Keratinocyte (primary cell): ENCODE measurements around the gene RASGRF2. TPM values are rescaled to one million over a fixed set of nuclear protein-coding genes. Genes with fewer than 3 reads are reported as not detected.

Experiments used
- DNase-seq: peaks from one replicate; pipeline ENCODE4 v3.0.0-alpha.2; 2011; ENCODE audit warnings: low read depth, missing footprints, low spot score
- FAIRE-seq: peaks from 2 replicates; lab custom pipeline; 2011; peaks lifted over from hg19 to GRCh38; lab: Jason Lieb, UNC
- H2AFZ ChIP-seq: 2 replicates; pipeline ENCODE4 v1.6.0; 2012; ENCODE audit warnings: low read length, control low read depth, inconsistent platforms; ENCODE audit not compliant: control insufficient read depth
- H3K27ac ChIP-seq: 2 replicates; pipeline ENCODE4 v1.5.1; 2011; ENCODE audit warnings: low read length; ENCODE audit not compliant: control insufficient read depth, insufficient read depth
- H3K27me3 ChIP-seq: 3 replicates; pipeline ENCODE4 v1.6.0; 2011; ENCODE audit warnings: low read length; ENCODE audit not compliant: control insufficient read depth, insufficient read depth; ENCODE audit errors: extremely low read depth
- H3K36me3 ChIP-seq, 2 experiments: 2 replicates in 1 of 2; 3 replicates in 1 of 2; pipeline ENCODE4 v1.5.1; 2011; ENCODE audit warnings: low read length in 2 of 2, mild to moderate bottlenecking in 1 of 2; ENCODE audit not compliant: control insufficient read depth in 2 of 2, insufficient read depth in 2 of 2; ENCODE audit errors: extremely low read depth in 1 of 2
- H3K4me1 ChIP-seq: 3 replicates; pipeline ENCODE4 v1.5.1; 2011; ENCODE audit warnings: low read length; ENCODE audit not compliant: control insufficient read depth, insufficient read depth; ENCODE audit errors: extremely low read depth
- H3K4me2 ChIP-seq: 3 replicates; pipeline ENCODE4 v1.6.0; 2011; ENCODE audit warnings: low read depth, low read length; ENCODE audit not compliant: control insufficient read depth, insufficient read depth; ENCODE audit errors: extremely low read depth
- H3K4me3 ChIP-seq, 3 experiments: fragments of 200-600 bp in 1 of 3; sonication (generic) in 1 of 3; 2 replicates in 2 of 3; 3 replicates in 1 of 3; pipeline ENCODE4 v1.5.1; 2011 to 2016; ENCODE audit warnings: low read length in 3 of 3, mild to moderate bottlenecking in 3 of 3, control low read depth in 2 of 3, inconsistent platforms in 1 of 3, low read depth in 1 of 3, mixed read lengths in 1 of 3, mixed run types in 1 of 3, moderate library complexity in 1 of 3; ENCODE audit not compliant: control insufficient read depth in 2 of 3, insufficient read depth in 2 of 3; ENCODE audit errors: extremely low read depth in 1 of 3
- H3K79me2 ChIP-seq: 2 replicates; pipeline ENCODE4 v1.6.0; 2012; ENCODE audit warnings: low read length; ENCODE audit not compliant: control insufficient read depth, insufficient read depth
- H3K9ac ChIP-seq: 3 replicates; pipeline ENCODE4 v1.6.0; 2011; ENCODE audit warnings: low read length; ENCODE audit not compliant: control insufficient read depth, insufficient read depth; ENCODE audit errors: extremely low read depth
- H3K9me1 ChIP-seq: 3 replicates; pipeline ENCODE4 v1.6.0; 2011; ENCODE audit warnings: low read length; ENCODE audit not compliant: control insufficient read depth, insufficient read depth; ENCODE audit errors: extremely low read depth
- H3K9me3 ChIP-seq: 2 replicates; pipeline ENCODE4 v1.5.1; 2012; ENCODE audit warnings: low read depth, low read length; ENCODE audit not compliant: control insufficient read depth
- H4K20me1 ChIP-seq: 3 replicates; pipeline ENCODE4 v1.6.0; 2011; ENCODE audit warnings: low read length; ENCODE audit not compliant: control insufficient read depth, insufficient read depth; ENCODE audit errors: extremely low read depth
- CTCF ChIP-seq, 3 experiments: IDR thresholded peaks in 1 of 3; conservative IDR thresholded peaks in 1 of 3; optimal IDR thresholded peaks in 1 of 3; 2 replicates in 2 of 3; 3 replicates in 1 of 3; pipeline versions ENCODE3 to v1.5.1; 2011; ENCODE audit warnings: low read length in 3 of 3, mild to moderate bottlenecking in 3 of 3, moderate library complexity in 2 of 3, control low read depth in 1 of 3, inconsistent platforms in 1 of 3; ENCODE audit not compliant: insufficient read depth in 2 of 3; ENCODE audit errors: extremely low read depth in 1 of 3
- EZH2 ChIP-seq: IDR thresholded peaks from one replicate; pipeline ENCODE4 v1.6.1; 2012; ENCODE audit warnings: inconsistent platforms, mild to moderate bottlenecking, low read length, moderate library complexity
- dilution Hi-C: fragments of 300-500 bp; cut with MboI; formaldehyde crosslinking; loops from one replicate; pipeline ENCODE4 v1.7.0; 2020; ENCODE audit warnings: low sequenced_read_pairs; ENCODE audit not compliant: extremely low pct_ligation_motif_present
- polyA plus RNA-seq, 5 experiments: library from polyadenylated mRNA; depleted of rRNA in 3 of 5; stranded (reverse) in 3 of 5; stranded (forward) in 1 of 5; unstranded in 1 of 5; fragments of >200 nt; gene quantifications; 1 replicate in 1 of 5; 2 replicates in 3 of 5; 3 replicates in 1 of 5; pipeline versions ENCODE4 v1.2.1 to v1.2.3, GENCODE V29; 2011 to 2012; ENCODE audit warnings: missing spikeins in 2 of 5, low read depth in 1 of 5, low replicate concordance in 1 of 5

The RASGRF2 gene
- polyA plus RNA-seq, 1 donor (not counting 4 experiments of a cell fraction or from before 2014, with no cell fraction given): 0.03 TPM

DNA sequence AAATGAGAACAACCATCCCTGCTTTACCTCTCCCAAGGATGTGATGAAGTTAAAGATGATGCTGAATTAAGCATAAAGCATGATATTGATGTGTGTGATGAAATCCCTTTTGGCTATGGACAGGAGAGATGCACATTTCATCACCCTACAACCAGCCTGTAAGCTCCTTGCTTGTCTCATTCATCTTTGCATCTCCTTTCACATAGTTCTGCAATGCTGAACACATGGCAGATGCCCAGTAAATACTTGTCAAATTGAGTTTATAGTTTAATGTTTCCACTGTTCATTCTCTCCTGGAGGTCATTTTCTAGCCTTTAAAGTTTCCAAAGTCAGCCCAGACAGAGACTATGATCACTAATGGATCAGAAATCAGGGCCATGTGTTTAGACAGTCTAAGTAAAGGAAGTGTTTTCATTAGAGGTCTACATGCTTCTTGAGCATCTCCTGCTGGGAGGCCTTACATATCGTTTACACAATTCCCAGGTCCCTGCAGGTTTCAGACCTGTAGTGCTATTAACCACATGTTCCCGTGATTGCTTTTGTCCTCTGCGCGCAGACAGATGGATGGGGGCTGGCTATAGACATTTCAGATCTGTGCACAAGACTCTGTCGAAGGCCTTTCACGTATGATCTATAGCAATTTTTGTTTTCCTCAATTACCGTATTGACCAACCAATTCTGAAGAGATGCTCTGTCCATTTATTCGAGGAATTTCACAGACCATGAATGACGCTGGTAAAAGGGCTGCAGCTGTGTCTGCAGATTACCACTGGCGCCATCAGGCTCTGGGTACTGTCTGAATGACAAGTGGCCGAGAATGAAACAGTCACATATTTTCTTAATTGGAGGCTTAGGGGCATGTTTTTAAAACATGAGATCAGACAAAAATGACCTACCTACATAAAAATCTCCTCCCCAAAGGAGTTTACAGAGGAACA lies 223.9 kb downstream of the RASGRF2 start:
- dilution Hi-C loops: no loop called here
- Histone ChIP-seq H3K36me3 (no peaks in the 10 kb centered on the region), H3K4me2 (no peak overlapping the region), H4K20me1 (no peaks in the 10 kb centered on the region), H3K4me1 (peaks cover 7% of the 10 kb centered on the region), H3K27me3 (no peaks in the 10 kb centered on the region), H3K27ac (no peak overlapping the region), H3K9me3 (no peaks in the 10 kb centered on the region), H2AFZ (no peak overlapping the region), H3K4me3 (no peak overlapping the region), H3K9ac (no peak overlapping the region), H3K79me2 (no peaks in the 10 kb centered on the region), H3K9me1 (no peaks in the 10 kb centered on the region)
- DNase-seq (no peak), FAIRE-seq (no peak)
- no peak for TF ChIP-seq CTCF (optimal IDR thresholded peaks at IDR 0.05 in 1 of 3, IDR thresholded peaks at IDR 0.05 in 1 of 3, conservative IDR thresholded peaks at IDR 0.05 in 1 of 3; ENCODE audit: extremely low read depth in 1 of 3, insufficient read depth in 2 of 3, low read length in 3 of 3)
- no peak for TF ChIP-seq EZH2

- no peak overlapping the region for H3K4me2 ChIP-seq
- H3K4me1 ChIP-seq: peaks cover 7% of the 10 kb centered on the region
- DNase-seq (no peak), FAIRE-seq (no peak)
- no peaks in the 10 kb centered on the region for H3K9me1 ChIP-seq
- TF ChIP-seq EZH2 (no peak), CTCF (optimal IDR thresholded peaks at IDR 0.05 in 1 of 3, IDR thresholded peaks at IDR 0.05 in 1 of 3, conservative IDR thresholded peaks at IDR 0.05 in 1 of 3; ENCODE audit: extremely low read depth in 1 of 3, insufficient read depth in 2 of 3, low read length in 3 of 3) (no peak)
- no peak overlapping the region for H2AFZ ChIP-seq
- H3K9me3 ChIP-seq: no peaks in the 10 kb centered on the region
- no peaks in the 10 kb centered on the region for H4K20me1 ChIP-seq
- no peak overlapping the region for H3K4me3 ChIP-seq
- H3K79me2 ChIP-seq: no peaks in the 10 kb centered on the region
- no peaks in the 10 kb centered on the region for H3K36me3 ChIP-seq
- H3K27me3 ChIP-seq: no peaks in the 10 kb centered on the region
- no peak overlapping the region for H3K9ac ChIP-seq
- dilution Hi-C loops: no loop called here
- no peak overlapping the region for H3K27ac ChIP-seq
Measured at GRCh38 chr5:81184749-81185110, 224.6 kb downstream of the RASGRF2 start.
